Measurements from ENCODE around the gene ERGIC1. TPM values are rescaled to one million over a fixed set of nuclear protein-coding genes. Genes with fewer than 3 reads are reported as not detected.

ERGIC1 gene
- polyA plus RNA-seq, 4 donors: 58.1 to 127 (median 94.1) TPM

- WGBS, 3 donors: 57 to 66% (median 64%) methylated on average over 6 of the region's 6 CpGs
- no peaks in the 10 kb centered on the region for H3K36me3 ChIP-seq (ENCODE audit: control insufficient read depth in 3 of 3, insufficient read depth in 2 of 3, low read depth in 1 of 3, low read length in 3 of 3)
- FAIRE-seq (no peak), DNase-seq (no peak)
- peaks cover 0 to 5% (median 0%) of the 10 kb centered on the region in 3 donors for H3K4me1 ChIP-seq (ENCODE audit: control insufficient read depth in 3 of 3, insufficient read depth in 2 of 3, low read depth in 1 of 3, low read length in 2 of 3)
- no peak overlapping the region for H3K27ac ChIP-seq (ENCODE audit: low read depth in 1 of 3, low read length in 2 of 3)
- no peaks in the 10 kb centered on the region for H3K27me3 ChIP-seq (ENCODE audit: control insufficient read depth in 3 of 3, insufficient read depth in 3 of 3, low read length in 3 of 3)
- peaks cover 0 to 6% of the 10 kb centered on the region in 2 donors for H3K9me3 ChIP-seq (ENCODE audit: control insufficient read depth in 2 of 2, insufficient read depth in 1 of 2, low read depth in 1 of 2, low read length in 1 of 2)
- H3K4me3 ChIP-seq (ENCODE audit: low read depth in 1 of 3, low read length in 3 of 3): no peak overlapping the region
These were observed 5.1 kb upstream of the ERGIC1 start for GRCh38 chr5:172828911-172829431.

DNA sequence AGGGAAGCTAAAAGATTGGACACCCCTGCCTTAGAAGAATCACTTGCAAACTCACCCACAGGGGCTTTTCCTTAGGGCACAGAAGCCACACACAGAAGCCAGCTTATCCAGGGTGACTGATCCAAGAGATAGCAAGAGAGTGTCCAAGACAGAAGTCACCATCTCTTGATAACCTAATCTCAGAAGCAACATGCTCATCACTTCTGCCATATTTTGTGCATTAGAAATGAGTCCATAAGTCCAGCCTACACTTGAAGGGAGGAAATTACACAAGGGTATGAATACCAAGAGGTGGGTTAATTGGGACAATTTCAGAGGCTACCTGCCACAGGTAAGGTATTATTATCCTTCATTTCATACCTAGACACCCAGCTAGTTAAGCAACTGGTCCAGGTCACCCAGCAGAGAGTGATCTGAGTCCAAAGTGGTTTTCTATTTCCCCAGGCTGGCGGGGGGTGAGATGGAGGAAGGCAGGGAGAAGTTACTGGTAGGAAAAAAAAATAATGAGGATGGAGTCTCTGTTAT, 3.7 kb upstream of the ERGIC1 start:
- H3K27ac ChIP-seq (ENCODE audit: low read depth in 1 of 3, low read length in 2 of 3): no peak overlapping the region
- H3K9me3 ChIP-seq (ENCODE audit: control insufficient read depth in 2 of 2, insufficient read depth in 1 of 2, low read depth in 1 of 2, low read length in 1 of 2): peaks cover 0 to 6% of the 10 kb centered on the region in 2 donors
- FAIRE-seq (no peak), DNase-seq (no peak)
- H3K27me3 ChIP-seq (ENCODE audit: control insufficient read depth in 3 of 3, insufficient read depth in 3 of 3, low read length in 3 of 3): no peaks in the 10 kb centered on the region
- H3K4me1 ChIP-seq (ENCODE audit: control insufficient read depth in 3 of 3, insufficient read depth in 2 of 3, low read depth in 1 of 3, low read length in 2 of 3): peaks cover 0 to 10% (median 0%) of the 10 kb centered on the region in 3 donors
- H3K4me3 ChIP-seq (ENCODE audit: low read depth in 1 of 3, low read length in 3 of 3): no peak overlapping the region
- no peaks in the 10 kb centered on the region for H3K36me3 ChIP-seq (ENCODE audit: control insufficient read depth in 3 of 3, insufficient read depth in 2 of 3, low read depth in 1 of 3, low read length in 3 of 3)
- 83 to 92% (median 87%) methylated on average over 1 of the region's 1 CpG for WGBS, 3 donors

GRCh38 chr5:172830876-172831662, 3.0 kb upstream of the ERGIC1 start:
- no peaks in the 10 kb centered on the region for H3K36me3 ChIP-seq (ENCODE audit: control insufficient read depth in 3 of 3, insufficient read depth in 2 of 3, low read depth in 1 of 3, low read length in 3 of 3)
- H3K9me3 ChIP-seq (ENCODE audit: control insufficient read depth in 2 of 2, insufficient read depth in 1 of 2, low read depth in 1 of 2, low read length in 1 of 2): peaks cover 0 to 3% of the 10 kb centered on the region in 2 donors
- DNase-seq (no peak), FAIRE-seq (no peak)
- peaks cover 0 to 17% (median 6%) of the 10 kb centered on the region in 3 donors for H3K4me1 ChIP-seq (ENCODE audit: control insufficient read depth in 3 of 3, insufficient read depth in 2 of 3, low read depth in 1 of 3, low read length in 2 of 3)
- WGBS, 3 donors: 69 to 82% (median 76%) methylated on average over 14 of the region's 14 CpGs
- peak overlapping the region in 2 of 3 donors; percentile 4 to 21 for H3K27ac ChIP-seq (ENCODE audit: low read depth in 1 of 3, low read length in 2 of 3)
- no peaks in the 10 kb centered on the region for H3K27me3 ChIP-seq (ENCODE audit: control insufficient read depth in 3 of 3, insufficient read depth in 3 of 3, low read length in 3 of 3)
- no peak overlapping the region for H3K4me3 ChIP-seq (ENCODE audit: low read depth in 1 of 3, low read length in 3 of 3)

DNA sequence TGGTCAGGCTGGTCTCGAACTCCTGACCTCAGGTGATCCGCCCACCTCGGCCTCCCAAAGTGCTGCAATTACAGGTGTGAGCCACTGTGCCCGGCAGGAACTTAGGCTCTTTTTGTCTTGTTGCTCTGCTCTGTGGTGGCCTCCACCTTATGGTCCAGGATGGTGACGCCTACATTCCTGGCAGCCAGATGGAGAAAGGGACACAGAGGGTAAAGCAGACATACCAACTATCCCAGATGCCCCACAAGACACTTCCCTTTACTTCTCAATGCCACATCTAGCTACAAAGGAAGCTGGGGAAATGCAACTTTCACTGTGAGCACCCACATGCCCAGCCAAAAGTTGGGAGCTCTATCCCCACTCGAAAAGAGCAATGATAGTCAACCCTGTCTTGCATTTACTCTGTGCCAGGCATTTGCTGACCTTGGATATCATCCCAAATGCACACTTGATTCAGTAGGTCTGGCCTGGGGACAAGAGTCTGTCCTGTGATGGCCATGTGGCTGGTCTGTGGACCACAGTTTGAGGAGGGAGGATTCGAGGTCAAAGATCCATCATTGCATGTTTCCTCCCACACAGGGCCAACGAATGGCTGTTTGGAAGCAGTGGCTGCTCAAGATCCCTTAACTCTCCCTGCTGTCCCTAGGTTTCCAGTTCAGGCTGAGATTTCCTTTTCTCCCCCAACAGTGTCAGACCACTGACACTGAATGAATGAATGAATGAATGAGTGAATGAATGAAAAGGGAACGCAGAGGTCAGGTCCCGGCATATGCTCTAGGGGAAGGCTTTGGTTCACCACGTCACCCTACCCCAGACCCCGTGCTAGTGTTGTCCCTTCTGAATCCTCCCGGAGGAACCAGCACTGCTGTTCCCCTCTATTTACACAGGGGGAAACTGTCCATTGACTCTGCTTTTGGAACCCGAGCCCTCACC, 1.4 kb upstream of the ERGIC1 start:
- Histone ChIP-seq H3K4me3 (ENCODE audit: low read depth in 1 of 3, low read length in 3 of 3) (no peak overlapping the region), H3K27ac (ENCODE audit: low read depth in 1 of 3, low read length in 2 of 3) (peak overlapping the region; percentile 73 to 89 (median 83)), H3K9me3 (ENCODE audit: control insufficient read depth in 2 of 2, insufficient read depth in 1 of 2, low read depth in 1 of 2, low read length in 1 of 2) (no peaks in the 10 kb centered on the region), H3K4me1 (ENCODE audit: control insufficient read depth in 3 of 3, insufficient read depth in 2 of 3, low read depth in 1 of 3, low read length in 2 of 3) (peaks cover 5 to 32% (median 16%) of the 10 kb centered on the region in 3 donors), H3K36me3 (ENCODE audit: control insufficient read depth in 3 of 3, insufficient read depth in 2 of 3, low read depth in 1 of 3, low read length in 3 of 3) (peaks cover 0 to 6% (median 0%) of the 10 kb centered on the region in 3 donors), H3K27me3 (ENCODE audit: control insufficient read depth in 3 of 3, insufficient read depth in 3 of 3, low read length in 3 of 3) (no peaks in the 10 kb centered on the region)
- WGBS, 3 donors: 73 to 79% (median 76%) methylated on average over 14 of the region's 14 CpGs
- DNase-seq: no peak
- no peak for FAIRE-seq

DNA sequence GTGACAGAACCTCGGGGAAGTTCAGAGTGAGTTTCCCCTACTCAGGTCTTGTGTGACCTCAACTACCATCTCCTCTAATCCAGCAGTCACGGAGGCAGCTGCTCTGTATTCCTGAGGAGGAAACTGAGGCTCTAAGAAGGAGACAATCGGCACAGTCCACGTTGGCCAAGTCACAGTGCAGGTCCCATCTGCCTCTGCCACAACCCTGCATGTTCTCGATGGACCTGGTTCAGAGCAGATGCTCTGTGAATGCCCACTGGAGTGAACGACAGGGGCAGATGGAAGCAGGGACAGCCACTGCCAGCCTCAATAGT, 722 bp upstream of the ERGIC1 start:
- DNase-seq (no peak), FAIRE-seq (no peak)
- H3K27ac ChIP-seq (ENCODE audit: low read depth in 1 of 3, low read length in 2 of 3): peak overlapping the region; percentile 73 to 89 (median 83)
- H3K4me1 ChIP-seq (ENCODE audit: control insufficient read depth in 3 of 3, insufficient read depth in 2 of 3, low read depth in 1 of 3, low read length in 2 of 3): peaks cover 5 to 38% (median 20%) of the 10 kb centered on the region in 3 donors
- WGBS, 3 donors: 41 to 50% (median 49%) methylated on average over 6 of the region's 6 CpGs
- H3K9me3 ChIP-seq (ENCODE audit: control insufficient read depth in 2 of 2, insufficient read depth in 1 of 2, low read depth in 1 of 2, low read length in 1 of 2): no peaks in the 10 kb centered on the region
- H3K4me3 ChIP-seq (ENCODE audit: low read depth in 1 of 3, low read length in 3 of 3): peak overlapping the region in 1 of 3 donors; percentile 84
- no peaks in the 10 kb centered on the region for H3K27me3 ChIP-seq (ENCODE audit: control insufficient read depth in 3 of 3, insufficient read depth in 3 of 3, low read length in 3 of 3)
- peaks cover 0 to 11% (median 0%) of the 10 kb centered on the region in 3 donors for H3K36me3 ChIP-seq (ENCODE audit: control insufficient read depth in 3 of 3, insufficient read depth in 2 of 3, low read depth in 1 of 3, low read length in 3 of 3)

DNA sequence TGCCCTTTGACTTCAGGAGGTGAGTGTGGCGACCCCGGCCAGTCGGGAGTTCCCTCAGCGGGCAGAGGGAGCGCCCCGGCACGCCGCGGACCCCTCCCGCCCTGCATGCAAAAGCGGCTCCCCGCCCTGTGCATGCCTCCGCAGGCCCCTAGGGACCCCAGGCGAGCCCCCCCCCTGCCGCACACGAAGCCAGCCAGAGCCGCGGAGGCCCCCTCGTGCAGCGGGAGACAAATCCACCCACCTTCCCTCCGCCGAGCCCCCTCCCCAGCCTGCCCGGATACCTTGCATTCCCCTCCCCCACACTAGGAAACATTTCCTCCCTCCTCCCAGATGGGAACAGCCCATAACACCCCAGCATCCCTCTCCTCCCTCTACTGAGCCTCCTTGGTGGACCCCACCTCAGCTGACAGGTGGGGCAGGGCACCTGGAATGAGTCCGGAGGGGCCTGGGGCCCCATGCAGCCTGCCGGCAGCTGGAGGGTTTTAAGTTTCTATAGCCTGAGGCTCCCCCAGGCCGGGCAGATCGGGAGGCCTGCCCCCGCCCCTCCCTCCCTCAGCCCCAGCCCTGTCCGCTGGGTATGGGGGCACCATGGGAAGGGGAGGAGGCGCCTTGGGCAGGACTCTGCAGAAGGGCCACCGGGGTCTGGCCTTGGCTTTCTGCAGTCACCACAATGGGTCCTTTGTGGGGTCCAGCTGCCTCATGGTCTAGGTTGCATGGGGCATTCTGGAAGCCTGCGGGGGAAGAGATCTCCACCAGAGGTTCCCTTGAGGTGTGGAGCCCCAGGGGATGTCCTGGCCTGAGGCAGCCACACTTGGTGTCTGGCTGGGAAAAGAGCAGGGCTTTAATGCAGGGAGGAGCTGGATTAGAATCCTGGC, 601 bp downstream of the ERGIC1 start:
- H3K4me3 ChIP-seq (ENCODE audit: low read depth in 1 of 3, low read length in 3 of 3): peak overlapping the region; percentile 84 to 90 (median 90)
- peak; percentile 43 to 62 for DNase-seq
- peak overlapping the region; percentile 83 to 89 (median 88) for H3K27ac ChIP-seq (ENCODE audit: low read depth in 1 of 3, low read length in 2 of 3)
- 1 to 2% (median 2%) methylated on average over 16 to 32 of the region's 32 CpGs for WGBS, 3 donors
- peaks cover 5 to 38% (median 20%) of the 10 kb centered on the region in 3 donors for H3K4me1 ChIP-seq (ENCODE audit: control insufficient read depth in 3 of 3, insufficient read depth in 2 of 3, low read depth in 1 of 3, low read length in 2 of 3)
- no peak for FAIRE-seq
- H3K36me3 ChIP-seq (ENCODE audit: control insufficient read depth in 3 of 3, insufficient read depth in 2 of 3, low read depth in 1 of 3, low read length in 3 of 3): peaks cover 0 to 15% (median 0%) of the 10 kb centered on the region in 3 donors
- H3K9me3 ChIP-seq (ENCODE audit: control insufficient read depth in 2 of 2, insufficient read depth in 1 of 2, low read depth in 1 of 2, low read length in 1 of 2): no peaks in the 10 kb centered on the region
- H3K27me3 ChIP-seq (ENCODE audit: control insufficient read depth in 3 of 3, insufficient read depth in 3 of 3, low read length in 3 of 3): no peaks in the 10 kb centered on the region

- peak in 1 of 2 donors; percentile 31 for DNase-seq
- FAIRE-seq: no peak
- Histone ChIP-seq H3K36me3 (ENCODE audit: control insufficient read depth in 3 of 3, insufficient read depth in 2 of 3, low read depth in 1 of 3, low read length in 3 of 3) (peaks cover 0 to 20% (median 0%) of the 10 kb centered on the region in 3 donors), H3K4me3 (ENCODE audit: low read depth in 1 of 3, low read length in 3 of 3) (peak overlapping the region; percentile 84 to 90 (median 90)), H3K9me3 (ENCODE audit: control insufficient read depth in 2 of 2, insufficient read depth in 1 of 2, low read depth in 1 of 2, low read length in 1 of 2) (no peaks in the 10 kb centered on the region), H3K4me1 (ENCODE audit: control insufficient read depth in 3 of 3, insufficient read depth in 2 of 3, low read depth in 1 of 3, low read length in 2 of 3) (peaks cover 5 to 38% (median 20%) of the 10 kb centered on the region in 3 donors), H3K27ac (ENCODE audit: low read depth in 1 of 3, low read length in 2 of 3) (peak overlapping the region; percentile 83 to 89 (median 88)), H3K27me3 (ENCODE audit: control insufficient read depth in 3 of 3, insufficient read depth in 3 of 3, low read length in 3 of 3) (no peaks in the 10 kb centered on the region)
- 35 to 50% (median 47%) methylated on average over 13 of the region's 13 CpGs for WGBS, 3 donors
These were observed 1.4 kb downstream of the ERGIC1 start for GRCh38 chr5:172835290-172835993.

Measured in small intestine (tissue), 7 donors.